H4 (cell line): ENCODE results near the gene TBC1D8. TPM values are rescaled to one million over a fixed set of nuclear protein-coding genes. Genes with fewer than 3 reads are reported as not detected.

ENCODE experiments used
- DNase-seq: peaks from one replicate; pipeline ENCODE4 v3.0.0-alpha.2; 2015; ENCODE audit warnings: low spot score
- total RNA-seq: library from RNA; depleted of rRNA; stranded (reverse); fragments of >200 nt; shearing (Covaris generic); gene quantifications from 2 replicates; pipeline ENCODE4 v1.2.3, GENCODE V29; 2014

TBC1D8 gene
- total RNA-seq, 1 experiment from 2014 or later, result 6.4 TPM

DNA sequence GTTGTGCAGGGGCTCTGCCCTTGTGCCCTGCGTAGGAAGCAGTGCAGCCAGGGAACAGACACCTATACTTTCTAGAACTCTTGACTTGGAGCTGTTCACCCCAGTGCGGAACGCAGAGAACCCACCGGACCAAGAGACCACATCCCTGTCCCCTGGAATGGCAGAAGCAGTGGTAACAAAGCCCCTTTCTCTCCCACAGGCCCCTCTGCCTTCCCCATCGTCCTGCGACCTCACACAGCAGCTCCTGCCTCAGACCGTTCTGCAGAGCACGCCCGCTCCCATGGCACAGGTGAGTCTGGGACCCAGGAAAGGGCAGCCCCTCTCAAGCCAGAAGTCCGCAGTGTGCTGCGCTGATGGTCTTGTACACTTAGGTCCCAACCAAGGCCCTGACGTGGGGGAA is 173.7 kb downstream of the TBC1D8 start:
- DNase-seq, result no peak

DNA sequence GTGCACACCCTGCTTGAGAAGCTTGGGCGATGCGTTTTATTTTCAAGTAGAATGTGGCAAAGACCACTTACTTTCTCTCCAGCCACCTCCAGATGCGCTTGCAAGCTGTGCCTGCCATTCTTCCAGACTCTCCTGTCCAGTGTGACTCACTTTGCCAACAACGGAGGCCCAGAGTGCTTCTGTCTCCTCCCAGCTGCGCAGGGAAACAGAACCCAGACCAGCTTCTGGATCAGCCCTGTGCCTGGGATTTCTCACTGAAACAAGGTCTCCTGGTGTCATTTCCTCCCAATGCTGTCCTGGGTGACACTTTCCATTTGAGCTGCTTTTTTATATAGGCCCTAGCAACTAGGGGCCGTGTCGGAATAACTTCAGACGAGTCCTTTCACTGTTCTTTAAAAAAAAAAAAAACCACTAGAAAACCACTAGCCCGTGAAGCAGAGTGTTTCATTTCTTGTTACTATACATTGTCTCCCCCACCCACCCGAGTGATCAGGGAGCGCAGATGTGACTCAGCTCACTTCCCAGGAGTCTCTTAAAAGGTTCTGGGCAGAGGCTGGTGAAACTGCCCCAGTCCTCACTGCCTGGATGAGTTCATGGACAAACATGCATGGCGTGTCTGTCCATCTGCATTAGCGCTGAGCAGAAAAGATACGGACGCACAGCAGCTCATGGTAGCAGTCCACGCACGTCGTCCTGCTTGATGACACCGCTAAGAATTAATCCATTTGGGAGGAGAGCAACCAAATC is 174.4 kb downstream of the TBC1D8 start:
- no peak for DNase-seq

GRCh38 chr2:100976061-100976460 is 175.1 kb downstream of the TBC1D8 start:
- DNase-seq, result no peak

DNA sequence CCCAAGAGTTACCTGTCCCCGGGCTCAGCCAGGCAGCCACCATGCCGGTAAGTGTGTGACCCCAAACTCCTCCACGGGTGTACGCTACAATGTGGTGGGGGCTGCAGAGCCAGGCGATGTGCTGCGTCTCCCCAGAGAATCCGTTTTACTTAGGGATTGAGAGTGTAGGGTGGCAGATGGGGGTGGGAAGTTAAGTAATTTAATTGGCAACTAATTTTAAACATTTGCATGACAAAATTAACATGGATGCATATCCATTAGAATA is 175.7 kb downstream of the TBC1D8 start:
- no peak for DNase-seq

DNA sequence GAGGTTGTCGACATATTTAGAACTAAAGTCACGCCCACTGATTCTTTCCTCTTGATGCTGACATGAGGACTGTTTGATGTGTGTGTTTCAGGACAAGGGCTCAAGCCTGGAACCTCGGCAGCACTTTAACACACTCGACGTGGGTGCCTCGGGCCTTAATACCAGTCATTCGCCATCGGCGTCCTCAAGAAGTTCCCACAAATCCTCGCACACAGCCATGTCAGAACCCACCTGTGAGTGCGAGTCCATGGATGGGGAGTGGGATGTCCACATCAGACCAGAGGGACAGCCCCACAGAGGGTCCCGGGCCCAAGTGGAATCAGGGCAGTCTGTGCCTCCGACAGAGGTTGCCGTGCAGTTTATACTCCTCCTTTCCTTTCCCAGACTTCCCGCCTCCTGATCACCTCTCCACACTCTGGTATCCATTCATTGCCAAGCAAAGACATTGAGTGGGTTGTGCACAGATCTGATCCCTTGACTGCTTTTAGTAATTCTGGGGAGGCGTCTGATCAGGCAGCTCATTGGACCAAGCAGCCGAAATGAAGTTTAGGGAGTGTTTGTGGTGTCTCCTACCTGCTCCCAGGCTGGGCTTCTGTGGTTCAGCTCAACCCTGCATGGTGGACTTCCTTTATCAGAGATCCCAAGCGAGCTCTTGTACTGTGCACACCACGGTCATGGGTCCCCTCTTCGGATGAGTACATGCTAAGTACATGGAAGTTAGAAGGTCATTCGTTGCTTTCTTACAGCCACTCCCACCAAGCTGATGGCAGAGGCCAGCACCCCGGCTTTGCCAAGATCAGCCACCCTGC is 176.3 kb downstream of the TBC1D8 start:
- DNase-seq, result no peak

DNA sequence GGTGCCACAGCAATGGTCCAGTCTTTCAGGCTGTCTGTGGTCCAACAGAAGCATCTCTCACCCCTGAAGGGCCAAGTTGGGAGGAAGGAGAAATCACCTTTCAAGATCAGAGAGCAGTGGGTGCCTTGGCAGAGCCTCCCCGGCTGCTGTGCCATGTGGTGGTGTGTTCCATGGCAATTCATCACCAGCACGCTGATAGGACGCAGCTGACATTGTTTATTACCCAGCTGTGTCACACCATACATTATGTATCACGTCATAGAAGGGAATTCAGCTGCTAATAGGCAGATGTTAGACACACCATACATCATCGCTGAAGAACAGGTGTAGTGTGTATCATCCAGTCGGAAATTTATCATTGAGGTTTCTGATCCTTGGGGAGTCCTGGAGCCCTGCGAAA is 178.7 kb downstream of the TBC1D8 start:
- DNase-seq, result no peak

- DNase-seq, result no peak
Measured at GRCh38 chr2:100971221-100971620, 180.0 kb downstream of the TBC1D8 start.

DNA sequence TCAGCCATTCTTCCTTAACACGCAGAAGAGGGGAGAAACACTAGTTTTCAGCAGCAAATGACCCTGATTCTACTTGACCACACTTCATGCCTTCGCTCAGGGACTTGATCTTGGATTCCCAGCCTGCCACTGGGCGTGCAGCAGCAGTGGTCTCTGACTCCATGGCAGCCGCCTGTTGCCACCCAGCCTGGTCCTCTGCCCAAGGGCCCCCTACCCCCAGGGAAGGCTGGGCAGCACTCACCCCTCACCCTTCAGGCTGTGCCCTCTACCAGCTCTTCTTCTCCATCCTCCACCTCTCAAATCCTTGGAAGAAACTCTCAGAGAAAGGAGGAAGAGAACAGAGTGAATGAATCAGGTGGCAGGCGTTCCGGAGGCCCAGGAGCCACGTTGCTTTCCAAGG is 181.2 kb downstream of the TBC1D8 start:
- no peak for DNase-seq

DNA sequence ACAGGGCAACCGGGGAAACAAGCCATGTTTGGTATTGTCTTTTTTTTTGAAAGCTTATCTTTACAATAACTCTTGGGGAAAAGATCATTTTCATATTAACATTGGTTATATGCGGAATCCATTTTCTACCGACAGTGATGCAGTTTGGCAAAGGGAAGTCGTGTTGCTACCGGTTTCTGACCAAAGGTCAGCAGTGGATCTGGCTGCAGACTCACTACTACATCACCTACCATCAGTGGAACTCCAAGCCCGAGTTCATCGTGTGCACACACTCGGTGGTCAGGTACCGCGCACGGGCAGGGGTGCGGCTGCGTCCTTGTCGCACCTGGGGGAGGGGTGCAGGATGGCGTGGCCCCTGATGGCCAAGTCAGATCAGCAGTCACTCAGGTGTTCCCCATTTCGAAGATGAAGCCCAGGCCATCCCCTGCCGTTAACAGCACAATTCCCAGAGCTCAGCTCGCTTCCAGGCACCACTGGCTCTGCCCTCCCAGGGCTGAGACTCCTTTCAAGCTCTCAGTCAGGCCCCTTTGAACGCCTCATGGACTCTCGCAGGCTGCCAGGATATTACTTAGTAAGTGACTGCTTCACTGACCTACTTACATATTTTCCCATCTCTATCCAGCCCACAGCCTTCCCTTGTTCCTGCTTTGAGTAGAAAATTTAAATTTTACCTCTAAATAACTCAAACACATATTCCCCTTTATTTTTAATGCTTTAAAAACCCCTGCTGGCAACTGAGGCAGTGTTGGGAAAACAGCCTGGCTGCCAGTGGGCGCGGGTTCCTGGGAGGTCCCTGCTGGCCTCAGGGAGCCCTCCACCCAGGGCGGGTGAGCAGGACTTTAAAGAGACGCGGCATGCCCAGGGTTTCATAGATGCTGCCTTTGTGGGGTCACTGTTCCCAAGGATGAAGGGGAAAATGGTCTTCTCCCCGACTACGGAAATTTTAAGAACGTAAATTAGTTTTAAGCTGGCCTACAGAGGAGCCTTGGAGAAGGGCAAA is 182.7 kb downstream of the TBC1D8 start:
- DNase-seq, result no peak

GRCh38 chr2:100967716-100968115 is 183.5 kb downstream of the TBC1D8 start:
- no peak for DNase-seq

GRCh38 chr2:100965596-100965995 is 185.6 kb downstream of the TBC1D8 start:
- no peak for DNase-seq

DNA sequence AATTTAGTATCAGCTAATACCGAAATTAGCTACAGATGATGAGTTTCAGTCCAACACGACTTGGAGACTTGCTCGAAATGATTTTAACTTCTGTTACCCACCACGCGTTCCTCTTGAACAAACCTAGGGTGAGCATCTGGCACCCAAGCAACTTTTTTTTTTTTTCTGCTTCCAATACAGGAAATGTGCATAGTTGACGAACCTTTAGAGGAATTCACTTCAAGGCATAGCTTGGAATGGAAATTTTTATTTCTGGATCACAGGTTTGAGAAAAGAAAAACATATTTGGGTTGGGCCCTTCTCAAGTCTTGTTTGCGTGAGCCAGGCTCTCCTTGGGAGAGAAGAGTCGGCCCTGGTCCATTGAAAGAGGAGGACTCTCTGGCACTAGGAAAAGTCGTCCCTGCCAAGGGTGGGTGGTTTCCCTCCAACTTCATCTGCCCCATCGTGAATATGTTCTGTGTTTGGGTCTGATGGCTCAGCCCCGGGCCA is 186.5 kb downstream of the TBC1D8 start:
- DNase-seq, result no peak

DNA sequence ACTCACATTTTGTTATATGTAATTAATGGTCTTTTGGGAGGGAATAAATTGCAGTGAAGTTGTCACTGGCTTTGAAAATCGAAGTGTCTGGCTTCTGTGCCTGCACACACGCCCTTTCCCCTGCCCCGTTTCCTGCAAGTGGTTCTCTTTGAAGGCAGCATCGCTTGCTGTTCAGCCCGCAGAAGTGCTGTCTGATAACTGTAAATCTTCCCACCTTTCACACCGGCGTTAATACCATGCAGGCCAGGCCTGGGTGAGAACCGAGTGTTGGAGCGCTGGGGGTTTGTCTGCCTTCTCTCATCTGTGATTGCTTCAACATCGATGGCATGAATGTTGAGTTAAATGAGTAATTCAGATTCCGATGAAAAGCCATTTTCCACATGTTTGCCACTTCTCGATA is 187.0 kb downstream of the TBC1D8 start:
- no peak for DNase-seq

- DNase-seq, result no peak
Measured at GRCh38 chr2:100963026-100963375, 188.2 kb downstream of the TBC1D8 start.

DNA sequence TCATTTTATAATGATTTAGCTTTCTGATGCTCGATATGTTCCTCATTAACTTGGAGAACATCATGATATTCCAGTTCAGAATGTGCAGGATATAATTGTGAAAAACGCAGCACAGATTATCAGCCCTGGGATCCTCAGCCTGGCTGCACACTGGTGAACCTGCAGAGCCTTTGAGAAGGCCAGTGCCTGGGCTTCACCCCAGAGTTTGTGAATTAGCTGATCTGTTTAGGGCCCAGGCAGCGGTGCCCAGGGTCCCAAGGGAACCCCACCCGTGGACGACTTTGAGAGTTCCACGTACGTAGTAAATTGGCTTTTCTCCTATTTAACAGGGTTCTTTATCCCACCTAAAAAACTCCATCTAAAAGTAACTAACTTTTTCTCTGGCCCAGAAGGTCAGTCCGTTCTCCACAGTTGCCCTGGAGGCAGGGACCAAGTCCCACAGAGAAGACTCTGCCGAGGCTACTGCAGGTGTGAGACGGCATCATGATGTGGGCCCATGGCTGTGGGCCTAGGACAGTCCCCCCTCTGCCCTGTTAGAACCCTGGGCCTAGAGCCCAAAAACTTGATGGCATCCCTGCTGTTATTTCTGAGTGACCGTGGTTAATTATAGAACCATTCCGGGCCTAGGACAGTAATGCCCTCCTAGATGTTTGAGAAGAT is 188.7 kb downstream of the TBC1D8 start:
- DNase-seq, result no peak

- no peak for DNase-seq
Measured at GRCh38 chr2:100960688-100961087, 190.5 kb downstream of the TBC1D8 start.

DNA sequence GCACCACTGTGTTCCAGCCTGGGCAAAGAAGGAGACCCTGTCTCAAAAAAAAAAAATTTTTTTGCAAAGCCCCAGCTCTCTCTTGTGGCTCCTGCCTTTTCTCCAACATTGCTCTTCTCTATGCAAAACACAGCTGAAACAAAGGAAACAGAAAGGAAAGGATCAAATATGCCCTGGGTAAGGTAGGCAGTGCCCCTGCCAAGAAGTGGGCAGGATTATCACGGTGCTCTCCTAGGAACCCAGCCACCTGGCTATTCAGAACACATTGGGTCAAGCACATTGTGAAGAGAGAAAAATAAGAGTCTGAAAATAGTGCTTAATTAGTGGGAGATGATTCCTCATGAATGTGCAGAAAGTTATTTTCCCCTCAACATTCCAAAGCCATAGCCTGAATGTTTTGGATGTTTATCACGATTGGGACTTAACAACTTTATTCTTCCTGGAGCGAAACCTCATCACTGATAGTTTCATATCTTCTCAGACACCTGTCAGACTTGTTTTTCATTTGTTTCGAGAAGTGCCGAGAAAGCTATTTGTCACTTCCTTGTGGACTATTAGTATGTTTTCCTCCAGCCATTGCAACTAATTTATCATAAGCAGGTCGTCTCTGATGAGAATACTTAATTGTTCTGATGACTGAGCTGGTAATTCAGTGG is 191.8 kb downstream of the TBC1D8 start:
- no peak for DNase-seq

- DNase-seq, result peak; percentile 70
Measured at GRCh38 chr2:100957996-100958653, 193.1 kb downstream of the TBC1D8 start.
